Gastroesophageal sphincter (tissue), 4 donors: ENCODE data around the gene ACP7. TPM values are rescaled to one million over a fixed set of nuclear protein-coding genes. Genes with fewer than 3 reads are reported as not detected.
"Not testable (repeated sequence)": the region's sequence is repeated elsewhere in the genome, so short reads cannot be mapped to it uniquely, and the experiment has no call there.

Experiments
- ATAC-seq: fragments of 150-250 bp; one replicate; pipeline ENCODE4 v1.9.1; 2016; ENCODE audit warnings: mild to moderate bottlenecking, moderate library complexity
- H3K27ac ChIP-seq, 4 donors: fragments of 200-600 bp; sonication (generic) in 3 of 4; 1 replicate in 3 of 4; 2 replicates in 1 of 4; pipeline ENCODE4 v1.5.1; 2016 to 2019
- H3K27me3 ChIP-seq: fragments of 200-600 bp; sonication (generic); one replicate; pipeline ENCODE4 v1.5.1; 2019
- H3K36me3 ChIP-seq, 2 donors: fragments of 200-600 bp; sonication (generic); one replicate each; pipeline ENCODE4 v1.5.1; 2019; ENCODE audit warnings: control low read depth in 1 of 2
- H3K4me1 ChIP-seq, 3 donors: fragments of 200-600 bp; sonication (generic); 1 replicate in 2 of 3; 2 replicates in 1 of 3; pipeline ENCODE4 v1.5.1; 2016 to 2019; ENCODE audit warnings: control low read depth in 2 of 3
- H3K4me3 ChIP-seq, 2 donors: fragments of 200-600 bp; sonication (generic); one replicate each; pipeline ENCODE4 v1.5.1; 2019; ENCODE audit warnings: mild to moderate bottlenecking in 1 of 2, moderate library complexity in 1 of 2
- H3K9me3 ChIP-seq, 3 donors: fragments of 200-600 bp; sonication (generic); one replicate each; pipeline ENCODE4 v1.5.1; 2017 to 2019; ENCODE audit warnings: control low read depth in 2 of 3
- CTCF ChIP-seq, 4 experiments: fragments of 200-600 bp in 2 of 4; fragments of 450-650 bp in 2 of 4; sonication (generic) in 1 of 4; IDR thresholded peaks; one replicate each; pipeline ENCODE4 v1.5.1; 2017 to 2019; ENCODE audit warnings: antibody characterized with exemption in 4 of 4, mild to moderate bottlenecking in 2 of 4, moderate library complexity in 2 of 4
- EP300 ChIP-seq: sonication (generic); formaldehyde crosslinking; IDR thresholded peaks from one replicate; pipeline ENCODE4 v1.6.1; 2017; ENCODE audit warnings: antibody characterized with exemption, mild to moderate bottlenecking
- POLR2A ChIP-seq, 2 donors: fragments of 450-650 bp; IDR thresholded peaks; one replicate each; pipeline ENCODE4 v1.6.1; 2017; ENCODE audit warnings: antibody characterized with exemption in 2 of 2, mild to moderate bottlenecking in 2 of 2, moderate library complexity in 1 of 2
- POLR2AphosphoS5 ChIP-seq: sonication (generic); formaldehyde crosslinking; IDR thresholded peaks from one replicate; pipeline ENCODE4 v1.6.1; 2017; ENCODE audit warnings: antibody characterized with exemption
- WGBS, 2 donors: methylation state at CpG; one replicate each; pipeline ENCODE4 v1.1.5; 2018; ENCODE audit warnings: low coverage in 1 of 2; 5-methylcytosine and 5-hydroxymethylcytosine counted together
- total RNA-seq, 4 donors: library from RNA; depleted of rRNA; stranded (reverse); fragments of >200 nt; gene quantifications; one replicate each; pipeline ENCODE4 v1.1.0, GENCODE V29; 2016

ACP7 gene
- total RNA-seq, 4 donors from 2014 or later = 0.08 TPM; not detected in 3

GRCh38 chr19:39111593-39112199, 27.5 kb downstream of the ACP7 start:
- ATAC-seq = no peak
- Histone ChIP-seq H3K4me3 (no peak overlapping the region), H3K27me3 (peaks cover 75% of the 10 kb centered on the region), H3K27ac (no peak overlapping the region), H3K36me3 (no peaks in the 10 kb centered on the region), H3K4me1 (no peaks in the 10 kb centered on the region), H3K9me3 (no peaks in the 10 kb centered on the region)
- TF ChIP-seq POLR2AphosphoS5 (no peak), POLR2A (IDR thresholded peaks at IDR 0.05) (no peak), CTCF (IDR thresholded peaks at IDR 0.05) (no peak), EP300 (no peak)
- 28 to 49% methylated on average over 5 to 11 of the region's 18 CpGs for WGBS, 2 donors

GRCh38 chr19:39112338-39112890, 28.2 kb downstream of the ACP7 start:
- H3K27me3 ChIP-seq = peaks cover 70% of the 10 kb centered on the region
- no peak overlapping the region for H3K27ac ChIP-seq
- no peaks in the 10 kb centered on the region for H3K36me3 ChIP-seq
- TF ChIP-seq EP300 (no peak), CTCF (IDR thresholded peaks at IDR 0.05) (no peak), POLR2AphosphoS5 (no peak), POLR2A (IDR thresholded peaks at IDR 0.05) (no peak)
- 77 to 87% methylated on average over 2 to 11 of the region's 15 CpGs for WGBS, 2 donors
- H3K4me3 ChIP-seq = no peak overlapping the region
- H3K4me1 ChIP-seq = no peaks in the 10 kb centered on the region
- no peak for ATAC-seq
- H3K9me3 ChIP-seq = no peaks in the 10 kb centered on the region

GRCh38 chr19:39113199-39113598, 29.0 kb downstream of the ACP7 start:
- H3K27me3 ChIP-seq = peaks cover 66% of the 10 kb centered on the region
- H3K9me3 ChIP-seq = no peaks in the 10 kb centered on the region
- H3K36me3 ChIP-seq = no peaks in the 10 kb centered on the region
- TF ChIP-seq POLR2AphosphoS5 (no peak), POLR2A (IDR thresholded peaks at IDR 0.05) (no peak), EP300 (no peak), CTCF (IDR thresholded peaks at IDR 0.05) (no peak)
- no peaks in the 10 kb centered on the region for H3K4me1 ChIP-seq
- WGBS, 2 donors = 62% methylated on average over 4 to 9 of the region's 10 CpGs
- ATAC-seq = no peak
- no peak overlapping the region for H3K4me3 ChIP-seq
- no peak overlapping the region for H3K27ac ChIP-seq

- TF ChIP-seq EP300 (no peak), CTCF (IDR thresholded peaks at IDR 0.05) (no peak), POLR2A (IDR thresholded peaks at IDR 0.05) (no peak), POLR2AphosphoS5 (no peak)
- Histone ChIP-seq H3K27ac (no peak overlapping the region), H3K27me3 (peaks cover 54% of the 10 kb centered on the region), H3K9me3 (no peaks in the 10 kb centered on the region), H3K4me1 (no peaks in the 10 kb centered on the region), H3K36me3 (no peaks in the 10 kb centered on the region), H3K4me3 (no peak overlapping the region)
- 68 to 87% methylated on average over 3 to 10 of the region's 11 CpGs for WGBS, 2 donors
- no peak for ATAC-seq
Measured at GRCh38 chr19:39115105-39115847, 31.1 kb downstream of the ACP7 start.

GRCh38 chr19:39117023-39117422, 32.9 kb downstream of the ACP7 start:
- peaks cover 44% of the 10 kb centered on the region for H3K27me3 ChIP-seq

More at GRCh38 chr19:39117023-39117422, 32.9 kb downstream of the ACP7 start:
- not testable (repeated sequence) for H3K4me1 ChIP-seq, ATAC-seq, H3K9me3 ChIP-seq, H3K36me3 ChIP-seq, H3K4me3 ChIP-seq, H3K27ac ChIP-seq
- 82 to 90% methylated on average over 2 to 6 of the region's 8 CpGs for WGBS, 2 donors
